PC-9 (cell line): Measurements from ENCODE around the gene OSBPL3. TPM values are rescaled to one million over a fixed set of nuclear protein-coding genes. Genes with fewer than 3 reads are reported as not detected.

Source experiments
- BruUV-seq: library from RNA; stranded (reverse); fragments of 400-500 nt; replicated peaks from 2 replicates; lab custom pipeline; 2021; lab: Mats Ljungman, UMichigan
- CTCF ChIA-PET: fragments of 300-600 bp; sonication (Branson Sonifier 250); formaldehyde crosslinking; loops from one replicate; lab custom pipeline; 2022; ENCODE audit warnings: antibody characterized with exemption; lab: Charles Lee
- POLR2A ChIA-PET: fragments of 300-600 bp; sonication (Branson Sonifier 250); formaldehyde crosslinking; loops from one replicate; lab custom pipeline; 2022; ENCODE audit warnings: antibody characterized with exemption; ENCODE audit not compliant: unreplicated experiment; lab: Charles Lee
- DNase-seq, 2 experiments: peaks; one replicate each; pipeline versions ENCODE4 v3.0.0 to v3.0.0-alpha.2; 2015 to 2022; ENCODE audit warnings: mixed read lengths in 1 of 2
- H2AFZ ChIP-seq: fragments of 200-600 bp; sonication (generic); 2 replicates; pipeline ENCODE4 v1.8.1; 2017; ENCODE audit warnings: antibody characterized with exemption
- H3F3A ChIP-seq: fragments of 200-600 bp; sonication (generic); 2 replicates; pipeline ENCODE4 v1.8.1; 2017; ENCODE audit warnings: antibody characterized with exemption, mild to moderate bottlenecking, low read depth; ENCODE audit not compliant: insufficient read depth
- H3K27ac ChIP-seq: fragments of 200-600 bp; sonication (generic); 2 replicates; pipeline ENCODE4 v1.6.1; 2016; ENCODE audit warnings: mixed run types
- H3K27me3 ChIP-seq: fragments of 200-600 bp; sonication (generic); 2 replicates; pipeline ENCODE4 v1.6.1; 2016; ENCODE audit warnings: low read depth, mixed run types; ENCODE audit not compliant: insufficient read depth
- H3K36me3 ChIP-seq: fragments of 200-600 bp; sonication (generic); 2 replicates; pipeline ENCODE4 v1.6.1; 2016; ENCODE audit warnings: low read depth, mixed run types
- H3K4me1 ChIP-seq: fragments of 200-600 bp; sonication (generic); replicated peaks from 2 replicates; pipeline ENCODE4 v1.6.1; 2016; ENCODE audit warnings: mixed run types; ENCODE audit not compliant: insufficient read depth
- H3K4me2 ChIP-seq: fragments of 200-600 bp; sonication (generic); 2 replicates; pipeline ENCODE4 v1.6.1; 2017; ENCODE audit warnings: mixed run types
- H3K4me3 ChIP-seq: fragments of 200-600 bp; sonication (generic); 2 replicates; pipeline ENCODE4 v1.6.1; 2016; ENCODE audit warnings: mixed run types
- H3K79me2 ChIP-seq: fragments of 200-600 bp; sonication (generic); 2 replicates; pipeline ENCODE4 v1.6.1; 2017; ENCODE audit warnings: low read depth, mixed run types
- H3K9me2 ChIP-seq: fragments of 200-600 bp; sonication (generic); 2 replicates; pipeline ENCODE4 v1.8.1; 2017; ENCODE audit warnings: mild to moderate bottlenecking; ENCODE audit not compliant: insufficient read depth
- H3K9me3 ChIP-seq: fragments of 200-600 bp; sonication (generic); 2 replicates; pipeline ENCODE4 v1.8.1; 2016; ENCODE audit warnings: low read depth; ENCODE audit not compliant: insufficient read depth
- H4K20me1 ChIP-seq: fragments of 200-600 bp; sonication (generic); 2 replicates; pipeline ENCODE4 v1.8.1; 2017; ENCODE audit not compliant: insufficient read depth
- CTCF ChIP-seq: fragments of 200-600 bp; sonication (generic); conservative IDR thresholded peaks from 2 replicates; pipeline ENCODE4 v1.6.1; 2017; ENCODE audit warnings: mixed run types, antibody characterized with exemption, mild to moderate bottlenecking, moderate library complexity
- EZH2 ChIP-seq: fragments of 200-600 bp; sonication (generic); IDR thresholded peaks from 2 replicates; pipeline ENCODE4 v1.8.0; 2017; ENCODE audit warnings: antibody characterized with exemption, low read depth
- intact Hi-C: fragments of 100-400 bp; cut with micrococcal nuclease; formaldehyde crosslinking; loops from one replicate; pipeline ENCODE4 v1.10.0; 2022; ENCODE audit not compliant: unreplicated experiment
- total RNA-seq: library from RNA; stranded (reverse); gene quantifications from 2 replicates; pipeline ENCODE4 v1.2.3, GENCODE V29; 2021

OSBPL3 gene
- total RNA-seq, 1 experiment from 2014 or later: 87.6 TPM

- no peaks in the 10 kb centered on the region for H4K20me1 ChIP-seq
- intact Hi-C loops: no loop called here
- no peaks in the 10 kb centered on the region; the same call in 1 of the 2 replicates for H3K4me1 ChIP-seq
- no peak for DNase-seq
- H3K79me2 ChIP-seq: no peaks in the 10 kb centered on the region
- H3F3A ChIP-seq: no peaks in the 10 kb centered on the region
- no TSS peak for BruUV-seq
- no peaks in the 10 kb centered on the region for H3K9me2 ChIP-seq
- no peak overlapping the region for H2AFZ ChIP-seq
- H3K4me2 ChIP-seq: no peak overlapping the region
- TF ChIP-seq EZH2: no peak
- no peaks in the 10 kb centered on the region for H3K9me3 ChIP-seq
- no peak overlapping the region for H3K4me3 ChIP-seq
- POLR2A ChIA-PET: no interaction called here
- H3K27me3 ChIP-seq: no peaks in the 10 kb centered on the region
- CTCF ChIA-PET: no interaction called here
- H3K36me3 ChIP-seq: no peaks in the 10 kb centered on the region
- no peak overlapping the region for H3K27ac ChIP-seq
Observed at GRCh38 chr7:24769014-24769830, 210.8 kb downstream of the OSBPL3 start.

- POLR2A ChIA-PET: no interaction called here
- Histone ChIP-seq H3K27ac (no peak overlapping the region), H3F3A (no peaks in the 10 kb centered on the region), H3K36me3 (no peaks in the 10 kb centered on the region), H3K4me3 (no peak overlapping the region), H3K4me2 (no peak overlapping the region), H3K9me2 (no peaks in the 10 kb centered on the region), H4K20me1 (no peaks in the 10 kb centered on the region), H2AFZ (no peak overlapping the region), H3K4me1 (no peaks in the 10 kb centered on the region), H3K27me3 (no peaks in the 10 kb centered on the region), H3K79me2 (no peaks in the 10 kb centered on the region), H3K9me3 (no peaks in the 10 kb centered on the region)
- intact Hi-C loops: no loop called here
- TF ChIP-seq CTCF (no peak; the same call in 1 of the 2 replicates), EZH2 (no peak)
- DNase-seq: no peak
- no TSS peak for BruUV-seq
- CTCF ChIA-PET: no interaction called here
Observed at GRCh38 chr7:24767878-24768569, 212.0 kb downstream of the OSBPL3 start.

- H3F3A ChIP-seq: no peaks in the 10 kb centered on the region
Observed at GRCh38 chr7:24764972-24765744, 214.8 kb downstream of the OSBPL3 start.

More at GRCh38 chr7:24764972-24765744, 214.8 kb downstream of the OSBPL3 start:
- H2AFZ ChIP-seq: no peak overlapping the region
- no TSS peak for BruUV-seq
- H3K4me1 ChIP-seq: no peaks in the 10 kb centered on the region
- POLR2A ChIA-PET: interaction anchor here (0.6 kb wide), 1 partner anchor 1542 kb away, joined by 3 read pairs; no protein-coding TSS in a partner anchor
- no peaks in the 10 kb centered on the region for H3K9me2 ChIP-seq
- no peaks in the 10 kb centered on the region for H3K9me3 ChIP-seq
- TF ChIP-seq EZH2 (no peak), CTCF (no peak)
- no peaks in the 10 kb centered on the region for H3K27me3 ChIP-seq
- no peak for DNase-seq
- H3K36me3 ChIP-seq: no peaks in the 10 kb centered on the region
- H3K4me2 ChIP-seq: no peak overlapping the region
- H3K4me3 ChIP-seq: no peak overlapping the region
- no peaks in the 10 kb centered on the region for H4K20me1 ChIP-seq
- no peaks in the 10 kb centered on the region for H3K79me2 ChIP-seq
- no peak overlapping the region for H3K27ac ChIP-seq
- intact Hi-C loops: no loop called here
- CTCF ChIA-PET: no interaction called here
